Thymus (tissue), 14 donors: Measurements from ENCODE around the gene ARPP19. TPM values are rescaled to one million over a fixed set of nuclear protein-coding genes. Genes with fewer than 3 reads are reported as not detected.
"Not testable (repeated sequence)": the region's sequence is repeated elsewhere in the genome, so short reads cannot be mapped to it uniquely, and the experiment has no call there.

Source experiments
- DNase-seq, 9 donors: peaks; one replicate each; pipeline ENCODE4 v3.0.0-alpha.2; 2013; ENCODE audit warnings: low spot score in 9 of 9, low read depth in 6 of 9, missing footprints in 1 of 9
- H3K27ac ChIP-seq, 2 donors: one replicate each; pipeline ENCODE4 v1.5.1; 2013; ENCODE audit warnings: control low read depth in 1 of 2, low read depth in 1 of 2, low read length in 1 of 2, mild to moderate bottlenecking in 1 of 2, moderate library complexity in 1 of 2
- H3K27me3 ChIP-seq, 2 donors: one replicate each; pipeline ENCODE4 v1.5.1; 2013; ENCODE audit warnings: low read length in 1 of 2; ENCODE audit not compliant: control insufficient read depth in 2 of 2, insufficient read depth in 1 of 2
- H3K36me3 ChIP-seq, 2 donors: one replicate each; pipeline ENCODE4 v1.5.1; 2013; ENCODE audit warnings: low read length in 1 of 2, mild to moderate bottlenecking in 1 of 2, moderate library complexity in 1 of 2; ENCODE audit not compliant: control insufficient read depth in 2 of 2, insufficient read depth in 2 of 2
- H3K4me1 ChIP-seq, 2 donors: one replicate each; pipeline ENCODE4 v1.5.1; 2013; ENCODE audit warnings: low read length in 2 of 2; ENCODE audit not compliant: control insufficient read depth in 2 of 2, insufficient read depth in 2 of 2
- H3K4me3 ChIP-seq, 2 donors: one replicate each; pipeline ENCODE4 v1.5.1; 2013; ENCODE audit warnings: low read length in 2 of 2, control low read depth in 1 of 2, mild to moderate bottlenecking in 1 of 2
- H3K9me3 ChIP-seq, 2 donors: one replicate each; pipeline ENCODE4 v1.5.1; 2013; ENCODE audit warnings: low read length in 1 of 2, mild to moderate bottlenecking in 1 of 2; ENCODE audit not compliant: control insufficient read depth in 2 of 2, insufficient read depth in 1 of 2
- WGBS: extraction: QIAGEN DNeasy Blood & Tissue Kit; methylation state at CpG from one replicate; pipeline ENCODE4 v1.1.7; 2013; 5-methylcytosine and 5-hydroxymethylcytosine counted together
- long read RNA-seq, 10 donors: transcript quantifications; one replicate each; lab custom pipeline, GENCODE V29; 2026
- polyA plus RNA-seq: library from polyadenylated mRNA; stranded (reverse); fragments of 200-250 nt; gene quantifications from one replicate; pipeline ENCODE4 v1.2.3, GENCODE V29; 2013
- total RNA-seq: library from RNA; stranded (reverse); fragments of 120-200 nt; gene quantifications from one replicate; pipeline ENCODE4 v1.2.4, GENCODE V29; 2013
- donor health status: healthy.

ARPP19 gene
- total RNA-seq = 72.2 TPM
- 48.3 TPM for polyA plus RNA-seq
- long read RNA-seq, donor 1, full-length matches to known transcripts = 5 of 5 reads
- long read RNA-seq, donor 1, partial matches to known transcripts = 0 of 5 reads
- long read RNA-seq, donor 1, other reads (novel, unspliced or antisense) = 0 of 5 reads
- long read RNA-seq, donor 2 = 0 reads
- long read RNA-seq, donor 3, full-length matches to known transcripts = 61 of 61 reads
- long read RNA-seq, donor 3, partial matches to known transcripts = 0 of 61 reads
- long read RNA-seq, donor 3, other reads (novel, unspliced or antisense) = 0 of 61 reads
- long read RNA-seq, donor 4, full-length matches to known transcripts = 11 of 11 reads
- long read RNA-seq, donor 4, partial matches to known transcripts = 0 of 11 reads
- long read RNA-seq, donor 4, other reads (novel, unspliced or antisense) = 0 of 11 reads
- long read RNA-seq, donor 5, full-length matches to known transcripts = 61 of 61 reads
- long read RNA-seq, donor 5, partial matches to known transcripts = 0 of 61 reads
- long read RNA-seq, donor 5, other reads (novel, unspliced or antisense) = 0 of 61 reads
- long read RNA-seq, donor 6, full-length matches to known transcripts = 45 of 45 reads
- long read RNA-seq, donor 6, partial matches to known transcripts = 0 of 45 reads
- long read RNA-seq, donor 6, other reads (novel, unspliced or antisense) = 0 of 45 reads
- long read RNA-seq, donor 7, full-length matches to known transcripts = 39 of 39 reads
- long read RNA-seq, donor 7, partial matches to known transcripts = 0 of 39 reads
- long read RNA-seq, donor 7, other reads (novel, unspliced or antisense) = 0 of 39 reads
- long read RNA-seq, donor 8, full-length matches to known transcripts = 18 of 34 reads
- long read RNA-seq, donor 8, partial matches to known transcripts = 16 of 34 reads
- long read RNA-seq, donor 8, other reads (novel, unspliced or antisense) = 0 of 34 reads
- long read RNA-seq, donor 9, full-length matches to known transcripts = 27 of 27 reads
- long read RNA-seq, donor 9, partial matches to known transcripts = 0 of 27 reads
- long read RNA-seq, donor 9, other reads (novel, unspliced or antisense) = 0 of 27 reads
- long read RNA-seq, donor 10, full-length matches to known transcripts = 34 of 34 reads
- long read RNA-seq, donor 10, partial matches to known transcripts = 0 of 34 reads
- long read RNA-seq, donor 10, other reads (novel, unspliced or antisense) = 0 of 34 reads

DNA sequence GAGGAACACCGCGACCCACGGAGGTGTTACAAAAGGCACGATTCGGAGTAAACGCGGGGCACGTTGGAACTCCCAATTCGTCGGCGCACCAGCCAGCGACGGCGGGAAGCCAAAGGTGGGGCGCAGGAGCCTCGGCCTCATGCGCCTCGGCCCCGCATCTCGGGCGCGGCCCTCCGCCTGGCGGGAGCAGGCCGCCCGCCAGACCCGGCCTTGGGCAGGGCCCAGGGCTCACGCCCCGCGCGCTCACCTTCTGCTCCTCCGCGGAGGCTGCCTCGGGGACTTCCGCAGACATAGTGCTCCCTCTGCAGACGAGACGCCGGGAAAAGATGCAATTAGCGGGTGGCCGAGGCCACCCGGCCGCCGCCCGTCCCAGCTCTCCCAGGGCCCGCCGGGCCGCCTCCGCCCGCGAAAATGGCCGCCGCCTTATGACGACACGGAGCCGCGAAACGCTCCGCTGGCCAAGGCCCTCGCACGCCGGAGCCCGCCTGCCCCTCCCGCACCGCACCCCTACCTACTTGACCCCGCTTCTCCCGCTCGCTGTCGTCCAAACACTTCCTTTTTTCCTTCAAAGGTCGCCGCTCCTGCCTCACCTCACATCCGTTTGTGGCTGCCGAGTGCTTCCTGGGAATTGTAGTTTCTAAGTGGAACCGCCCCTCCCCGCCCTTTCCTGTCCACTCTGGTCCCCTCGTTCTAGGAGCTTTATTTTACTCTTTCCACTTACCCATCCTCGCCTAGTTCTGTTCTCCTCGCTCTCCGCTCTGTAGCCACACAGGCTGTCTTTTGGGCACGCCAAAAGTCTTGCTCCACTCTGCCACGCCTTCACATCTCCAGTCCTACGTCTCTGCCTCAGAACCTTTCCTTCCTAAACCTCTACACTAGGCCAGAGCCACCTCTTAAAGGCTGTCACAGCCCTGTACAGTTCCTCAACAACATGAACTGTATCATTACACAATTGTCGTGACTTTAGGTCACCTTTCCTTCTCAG is at the start of gene ARPP19:
TSS of gene ARPP19 (minus strand) at position 430 of the 985 bp plus-strand sequence. CDS start at position 292, 138 bp downstream.
- H3K4me3 ChIP-seq = peak within 1 kb of the TSS; percentile 67 to 70
- peak in 8 of 9 donors; percentile 71 to 92 (median 80) for DNase-seq
- WGBS = 7% methylated on average over 82 of the region's 82 CpGs
- no peaks in the 10 kb centered on the region for H3K9me3 ChIP-seq
- no peaks in the 10 kb centered on the region for H3K36me3 ChIP-seq
- H3K27me3 ChIP-seq = no peaks in the 10 kb centered on the region
- peaks cover 15 to 16% of the 10 kb centered on the region in 2 donors for H3K4me1 ChIP-seq
- H3K27ac ChIP-seq = peak within 1 kb of the TSS; percentile 89 to 90

DNA sequence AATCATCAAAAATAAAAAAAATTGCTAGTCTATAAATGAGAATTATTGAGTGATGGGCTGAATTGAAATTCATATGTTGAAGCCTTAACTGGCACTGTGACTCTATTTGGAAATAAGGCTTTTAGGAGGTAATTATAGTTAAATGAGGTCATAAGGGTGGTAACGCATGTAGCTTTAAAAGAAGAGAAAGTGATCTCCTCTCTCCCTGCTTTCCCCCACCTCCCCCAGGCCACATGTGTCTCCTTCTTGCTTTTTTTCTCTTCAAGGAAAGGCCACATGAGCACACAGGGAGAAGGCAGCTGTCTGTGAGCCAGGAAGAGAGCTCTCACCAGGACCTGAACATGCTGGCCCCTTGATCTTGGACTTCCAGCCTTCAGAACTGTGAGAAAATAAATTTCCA is 48.2 kb upstream of the ARPP19 start:
- no peak for DNase-seq
- H3K4me1 ChIP-seq = no peaks in the 10 kb centered on the region
- 93% methylated on average over 1 of the region's 1 CpG for WGBS
- no peaks in the 10 kb centered on the region for H3K9me3 ChIP-seq
- H3K36me3 ChIP-seq = peaks cover 22 to 24% of the 10 kb centered on the region in 2 donors
- H3K4me3 ChIP-seq = no peak overlapping the region
- no peak overlapping the region for H3K27ac ChIP-seq
- H3K27me3 ChIP-seq = no peaks in the 10 kb centered on the region

- no peak overlapping the region for H3K27ac ChIP-seq
Measured at GRCh38 chr15:52615302-52615701, 46.5 kb upstream of the ARPP19 start.

GRCh38 chr15:52609593-52609992 is 40.8 kb upstream of the ARPP19 start:
- H3K27ac ChIP-seq = no peak overlapping the region
- H3K4me3 ChIP-seq = no peak overlapping the region
- 98% methylated on average over 5 of the region's 5 CpGs for WGBS
- H3K36me3 ChIP-seq = peaks cover 20 to 29% of the 10 kb centered on the region in 2 donors
- no peaks in the 10 kb centered on the region for H3K4me1 ChIP-seq
- DNase-seq = no peak
- no peaks in the 10 kb centered on the region for H3K27me3 ChIP-seq
- H3K9me3 ChIP-seq = no peaks in the 10 kb centered on the region

More at GRCh38 chr15:52615302-52615701, 46.5 kb upstream of the ARPP19 start:
- no peak for DNase-seq
- no peaks in the 10 kb centered on the region for H3K27me3 ChIP-seq
- H3K4me1 ChIP-seq = no peaks in the 10 kb centered on the region
- H3K9me3 ChIP-seq = no peaks in the 10 kb centered on the region
- WGBS = over 99% methylated on average over 2 of the region's 2 CpGs
- peaks cover 15 to 34% of the 10 kb centered on the region in 2 donors for H3K36me3 ChIP-seq
- no peak overlapping the region for H3K4me3 ChIP-seq

DNA sequence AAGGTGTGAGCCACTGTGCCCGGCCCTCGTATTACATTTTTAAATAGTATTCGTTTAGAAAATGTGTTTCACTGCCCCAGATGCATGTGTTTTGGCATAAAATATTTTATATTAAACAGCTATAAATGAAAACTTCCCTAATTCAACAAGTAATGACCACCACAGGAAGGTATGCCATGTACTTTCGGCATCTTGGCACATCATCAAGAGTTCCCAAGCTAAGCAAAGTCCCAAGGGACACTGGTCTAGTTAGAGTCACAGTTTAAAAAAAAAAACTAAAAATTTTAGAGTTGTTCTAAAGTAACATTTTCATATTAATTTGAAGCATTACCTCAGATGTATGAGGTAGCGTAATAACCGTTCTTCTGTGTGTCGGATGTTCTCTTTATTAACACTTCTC is 15.6 kb upstream of the ARPP19 start:
- no peak for DNase-seq
- Histone ChIP-seq H3K27me3 (no peaks in the 10 kb centered on the region), H3K4me1 (no peaks in the 10 kb centered on the region), H3K27ac (no peak overlapping the region), H3K36me3 (peaks cover 3 to 23% of the 10 kb centered on the region in 2 donors), H3K4me3 (no peak overlapping the region), H3K9me3 (no peaks in the 10 kb centered on the region)
- 98% methylated on average over 7 of the region's 7 CpGs for WGBS

GRCh38 chr15:52579852-52580251 is 11.0 kb upstream of the ARPP19 start:
- DNase-seq = no peak
- H3K36me3 ChIP-seq = peaks cover 0 to 15% of the 10 kb centered on the region in 2 donors
- WGBS = 97% methylated on average over 8 of the region's 8 CpGs

DNA sequence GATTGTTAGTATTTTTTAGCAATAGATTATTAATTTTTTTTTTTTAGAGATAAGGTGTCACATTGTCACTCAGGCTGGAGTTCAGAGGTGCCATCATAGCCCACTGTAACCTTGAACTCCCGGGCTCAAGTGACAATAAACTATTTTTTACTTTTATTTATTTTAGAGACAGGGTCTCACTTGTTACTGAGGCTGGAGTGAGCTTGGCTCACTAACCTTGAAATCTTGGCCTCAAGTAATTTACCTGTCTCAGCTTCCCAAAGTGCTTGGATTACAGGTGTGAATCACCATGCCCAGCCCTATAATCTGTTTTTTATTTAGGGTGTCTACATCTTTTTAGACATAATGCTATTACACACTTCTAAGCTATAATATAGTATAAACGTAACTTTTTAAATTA is 7.9 kb upstream of the ARPP19 start:
- H3K9me3 ChIP-seq = no peaks in the 10 kb centered on the region
- no peak overlapping the region for H3K27ac ChIP-seq
- H3K27me3 ChIP-seq = no peaks in the 10 kb centered on the region
- no peaks in the 10 kb centered on the region for H3K4me1 ChIP-seq
- no peak overlapping the region for H3K4me3 ChIP-seq
- WGBS = 96% methylated on average over 2 of the region's 2 CpGs
- H3K36me3 ChIP-seq = peaks cover 0 to under 1% of the 10 kb centered on the region in 2 donors
- no peak for DNase-seq

More at GRCh38 chr15:52579852-52580251, 11.0 kb upstream of the ARPP19 start:
- Histone ChIP-seq H3K4me3 (no peak overlapping the region), H3K9me3 (no peaks in the 10 kb centered on the region), H3K4me1 (no peaks in the 10 kb centered on the region), H3K27me3 (no peaks in the 10 kb centered on the region), H3K27ac (no peak overlapping the region)

DNA sequence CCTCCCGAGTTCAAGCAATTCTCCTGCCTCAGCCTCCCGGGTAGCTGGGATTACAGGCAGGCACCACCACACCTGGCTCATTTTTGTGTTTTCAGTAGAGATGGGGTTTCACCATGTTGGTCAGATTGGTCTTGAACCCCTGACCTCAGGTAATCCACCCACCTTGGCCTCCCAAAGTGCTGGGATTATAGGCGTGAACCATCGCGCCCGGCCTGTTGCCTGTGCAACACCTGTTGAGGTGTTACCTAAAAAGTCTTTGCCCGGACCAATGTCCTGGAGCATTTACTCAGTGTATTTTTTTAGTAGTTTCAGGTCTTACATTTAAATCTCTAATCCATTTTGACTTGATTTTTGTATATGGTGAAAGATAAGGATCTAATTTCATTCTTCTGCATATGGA is 6.7 kb upstream of the ARPP19 start:
- H3K27me3 ChIP-seq, DNase-seq, H3K4me3 ChIP-seq, H3K9me3 ChIP-seq, H3K27ac ChIP-seq, H3K4me1 ChIP-seq, H3K36me3 ChIP-seq: not testable (repeated sequence)
- 90% methylated on average over 7 of the region's 7 CpGs for WGBS
